Liver (tissue), 3 donors: ENCODE results near the gene PPP2R5A.

Experiments
- ATF3 ChIP-seq: IDR thresholded peaks from 2 replicates; pipeline ENCODE4 v1.6.1; 2016; ENCODE audit warnings: antibody characterized with exemption
- CTCF ChIP-seq: fragments of 150-350 bp; IDR thresholded peaks from 2 replicates; pipeline ENCODE4 v1.5.1; 2017; ENCODE audit warnings: improper control_type of control experiment, low read depth, low read length; ENCODE audit not compliant: missing input control
- EGR1 ChIP-seq, 2 donors: IDR thresholded peaks; 2 replicates each; pipeline ENCODE4 v1.6.1; 2016 to 2018; ENCODE audit warnings: antibody characterized with exemption in 2 of 2, low read depth in 2 of 2
- GABPA ChIP-seq, 2 donors: IDR thresholded peaks in 1 of 2; conservative IDR thresholded peaks in 1 of 2; 2 replicates each; pipeline ENCODE4 v1.6.1; 2016; ENCODE audit warnings: antibody characterized with exemption in 2 of 2, mild to moderate bottlenecking in 1 of 2, moderate library complexity in 1 of 2
- ZBTB33 ChIP-seq: IDR thresholded peaks from 2 replicates; pipeline ENCODE4 v1.6.1; 2016; ENCODE audit warnings: antibody characterized with exemption
- donor health status: healthy.
- donor health status: healthy.

- TF ChIP-seq EGR1 (IDR thresholded peaks at IDR 0.05; ENCODE audit: low read depth in 2 of 2), result no peak
- TF ChIP-seq CTCF, result no peak
- TF ChIP-seq ATF3, result no peak
- TF ChIP-seq GABPA (IDR thresholded peaks at IDR 0.05 in 1 of 2, conservative IDR thresholded peaks at IDR 0.05 in 1 of 2), result no peak
- TF ChIP-seq ZBTB33, result no peak
These were observed 125.1 kb downstream of the PPP2R5A start for GRCh38 chr1:212410231-212410820.
